GM21528 (cell line): ENCODE results near the gene IRAK3.

ENCODE experiments used
- ATAC-seq: cut with Tn5 transposase; IDR thresholded peaks from one replicate; pipeline ENCODE4 v1.9.1; 2021; ENCODE audit warnings: mild to moderate bottlenecking, moderate library complexity; ENCODE audit not compliant: unreplicated experiment, low FRiP score

Gene IRAK3

DNA sequence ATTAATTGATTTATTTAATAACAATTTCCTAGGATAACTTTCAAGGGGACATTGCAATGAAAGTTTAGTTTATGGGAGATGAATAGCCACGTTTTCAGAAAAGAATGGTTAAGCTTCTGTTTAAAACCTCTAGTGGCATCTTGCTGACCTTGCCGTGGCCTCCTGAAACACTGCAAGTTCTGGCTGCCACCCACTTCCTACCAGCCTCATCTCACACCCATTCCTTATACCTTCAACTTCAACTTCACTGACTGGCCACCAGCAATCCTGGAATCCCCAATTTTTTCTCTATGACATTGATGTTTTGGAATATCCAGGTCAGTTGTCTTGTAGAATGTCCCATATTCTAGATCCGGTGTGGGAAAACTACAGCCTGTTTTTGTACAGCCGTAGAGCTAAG is 108.1 kb downstream of the IRAK3 start:
- no peak for ATAC-seq

DNA sequence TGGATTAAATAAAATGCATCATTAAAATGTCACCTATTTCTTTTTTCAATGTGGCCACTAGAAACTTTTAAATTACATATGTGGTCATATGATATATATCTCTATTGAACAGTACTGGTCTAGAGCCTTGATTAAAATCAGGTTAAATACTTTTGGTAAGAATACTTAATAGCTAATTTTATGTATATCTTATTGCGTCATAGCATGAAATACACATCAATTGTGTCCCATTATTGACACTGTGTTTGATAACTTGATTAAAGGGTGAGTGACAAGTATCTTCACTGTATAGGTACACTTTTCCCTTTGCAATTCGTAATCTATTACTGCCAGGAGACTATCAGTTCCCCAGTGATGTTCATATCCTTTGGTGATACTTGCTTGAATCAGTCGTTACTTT is 108.9 kb downstream of the IRAK3 start:
- no peak for ATAC-seq

DNA sequence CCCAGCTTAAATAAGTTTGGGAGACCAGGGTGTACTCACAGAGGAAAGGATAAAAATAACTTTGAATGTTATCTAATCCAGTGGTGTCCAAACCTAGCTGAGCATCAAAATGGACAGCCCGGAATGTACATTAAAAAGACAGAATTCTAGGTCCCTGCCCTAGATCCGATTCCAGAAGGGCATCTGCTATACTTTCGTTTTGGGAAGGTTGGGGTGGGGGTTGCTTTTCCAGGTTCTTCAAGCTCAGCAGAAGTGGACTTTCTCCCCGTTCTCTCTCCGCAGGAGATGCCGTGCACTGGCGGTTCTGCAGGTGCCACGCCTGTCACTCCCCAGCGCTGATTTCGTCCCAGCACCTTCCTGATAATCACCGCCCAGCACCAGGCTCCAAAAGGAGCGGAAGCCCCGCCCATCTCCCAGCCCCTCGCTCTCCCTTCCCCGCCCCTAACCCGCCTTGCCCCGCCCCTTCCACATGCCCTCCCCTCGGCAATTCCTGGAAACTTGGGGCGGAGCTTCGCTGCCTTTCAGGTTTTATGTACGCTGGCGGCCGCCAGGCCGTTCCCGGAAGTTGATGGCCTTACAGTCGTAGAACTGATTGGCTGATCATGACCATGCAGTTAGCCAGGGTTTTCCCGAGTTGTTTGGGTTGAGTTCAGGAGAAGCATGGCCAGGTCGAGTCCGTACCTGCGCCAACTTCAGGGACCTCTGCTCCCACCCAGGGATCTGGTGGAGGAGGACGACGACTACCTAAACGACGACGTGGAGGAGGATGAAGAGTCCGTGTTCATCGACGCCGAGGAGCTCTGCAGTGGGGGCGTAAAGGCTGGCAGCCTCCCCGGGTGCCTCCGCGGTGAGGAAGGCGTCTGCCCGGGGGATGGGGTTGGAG is 113.2 kb downstream of the IRAK3 start, which contains the start of gene HELB:
HELB (plus strand) TSS at position 550 of the 883 bp plus-strand sequence; CDS start at position 661, 111 bp downstream.
- ATAC-seq = peak; percentile 93

DNA sequence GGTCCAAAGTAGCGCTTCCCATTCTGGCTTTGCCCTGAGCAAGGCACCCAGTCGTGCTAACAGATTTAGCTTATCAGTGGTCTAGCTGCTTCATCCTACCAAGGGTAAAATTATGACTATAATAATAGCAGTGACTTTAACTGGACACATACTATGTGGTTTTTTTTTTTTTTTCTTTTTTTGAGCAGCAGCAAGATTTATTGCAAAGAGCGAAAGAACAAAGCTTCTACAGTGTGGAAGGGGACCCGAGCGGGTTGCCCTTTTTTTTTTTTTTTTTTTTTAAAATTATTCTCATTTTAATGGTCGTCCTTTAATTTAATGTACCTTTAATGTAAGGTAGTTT is 113.8 kb downstream of the IRAK3 start:
- ATAC-seq = no peak

DNA sequence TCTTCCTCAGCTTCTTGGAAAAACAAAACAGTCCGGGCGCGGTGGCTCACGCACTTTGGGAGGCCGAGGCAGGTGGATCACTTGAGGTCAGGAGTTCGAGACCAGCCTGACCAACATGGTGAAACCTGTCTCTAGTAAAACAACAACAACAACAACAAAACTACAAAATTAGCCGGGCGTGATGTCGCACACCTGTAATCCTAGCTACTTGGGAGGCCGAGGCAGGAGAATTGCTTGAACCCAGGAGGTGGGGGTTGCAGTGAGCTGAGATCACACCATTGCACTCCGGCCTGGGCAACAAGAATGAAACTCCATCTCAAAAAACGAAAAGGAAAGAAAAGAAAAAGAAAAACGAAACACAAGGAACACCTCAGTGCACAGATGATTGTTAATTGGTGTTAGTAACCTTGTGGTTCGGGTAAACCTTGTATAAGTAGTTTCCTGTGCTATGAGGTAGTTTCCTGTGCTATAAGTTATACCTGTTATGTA is 114.3 kb downstream of the IRAK3 start:
- ATAC-seq = peak; percentile 35
